HFF-Myc (cell line): ENCODE measurements around the gene KCNK6.
"Not testable (repeated sequence)": the region's sequence is repeated elsewhere in the genome, so short reads cannot be mapped to it uniquely, and the experiment has no call there.

Experiments used
- DNase-seq: peaks from one replicate; pipeline ENCODE4 v3.0.0-alpha.2; 2011; ENCODE audit warnings: low read depth; ENCODE audit errors: extremely low read depth
- H3K4me3 ChIP-seq: replicated peaks from 2 replicates; pipeline ENCODE4 v1.5.1; 2011; ENCODE audit warnings: low read depth, mild to moderate bottlenecking, control low read depth, low read length
- CTCF ChIP-seq: IDR thresholded peaks from 2 replicates; pipeline ENCODE4 v1.5.1; 2012; ENCODE audit warnings: mild to moderate bottlenecking, low read depth, low read length, control low read depth; ENCODE audit errors: missing control alignments

The KCNK6 gene

GRCh38 chr19:38335949-38336637 is 16.4 kb downstream of the KCNK6 start:
- TF ChIP-seq CTCF: no peak
- H3K4me3 ChIP-seq: peak overlapping the region; percentile 71
- DNase-seq: peak; percentile 78

GRCh38 chr19:38336638-38337359 is 17.2 kb downstream of the KCNK6 start:
- peak; percentile 85 for DNase-seq
- TF ChIP-seq CTCF: no peak
- H3K4me3 ChIP-seq: peak overlapping the region; percentile 71

- no peak for TF ChIP-seq CTCF
- peak overlapping the region; percentile 71 for H3K4me3 ChIP-seq
- DNase-seq: no peak
Observed at GRCh38 chr19:38337360-38337653, 17.7 kb downstream of the KCNK6 start.

- H3K4me3 ChIP-seq, DNase-seq: not testable (repeated sequence)
Observed at GRCh38 chr19:38339011-38339410, 19.4 kb downstream of the KCNK6 start.

GRCh38 chr19:38340927-38341326 is 21.3 kb downstream of the KCNK6 start:
- no peak for TF ChIP-seq CTCF
- no peak for DNase-seq
- no peak overlapping the region for H3K4me3 ChIP-seq

GRCh38 chr19:38346837-38347236 is 27.2 kb downstream of the KCNK6 start:
- no peak overlapping the region for H3K4me3 ChIP-seq
- TF ChIP-seq CTCF: no peak
- no peak for DNase-seq

GRCh38 chr19:38350883-38351282 is 31.2 kb downstream of the KCNK6 start:
- TF ChIP-seq CTCF: no peak
- H3K4me3 ChIP-seq: no peak overlapping the region
- no peak for DNase-seq
